HEK293 (cell line): ENCODE results near the gene PCSK6.

Experiments
- CTCF ChIA-PET: fragments of 350-600 bp; formaldehyde crosslinking; extraction: SDS; loops from one replicate; lab custom pipeline; 2021; ENCODE audit warnings: antibody characterized with exemption; lab: Yijun Ruan, JAX
- POLR2A ChIA-PET: fragments of 300-600 bp; formaldehyde crosslinking; extraction: SDS; loops from one replicate; lab custom pipeline; 2020; ENCODE audit warnings: antibody characterized with exemption, inconsistent platforms; lab: Yijun Ruan, JAX
- H3K27ac ChIP-seq: fragments of 200-500 bp; sonication (Bioruptor generic); 2 replicates; pipeline ENCODE4 v1.5.1; 2014; ENCODE audit warnings: low read depth, low read length, control low read depth, inconsistent platforms; ENCODE audit errors: extremely low read depth
- H3K36me3 ChIP-seq, 2 experiments: fragments of 200-500 bp in 1 of 2; sonication (Bioruptor generic) in 1 of 2; 1 replicate in 1 of 2; 2 replicates in 1 of 2; pipeline ENCODE4 v1.5.1; 2014 to 2017; ENCODE audit warnings: inconsistent platforms in 2 of 2, low read length in 2 of 2; ENCODE audit not compliant: control insufficient read depth in 2 of 2, insufficient read depth in 1 of 2
- H3K4me1 ChIP-seq: fragments of 200-500 bp; sonication (Bioruptor generic); 2 replicates; pipeline ENCODE4 v1.5.1; 2014; ENCODE audit warnings: mild to moderate bottlenecking, low read length, inconsistent platforms; ENCODE audit not compliant: control insufficient read depth, insufficient read depth
- H3K4me3 ChIP-seq: 2 replicates; pipeline ENCODE4 v1.5.1; 2011; ENCODE audit warnings: low read depth, mild to moderate bottlenecking, control low read depth, low read length, moderate library complexity
- H3K9me3 ChIP-seq: fragments of 200-500 bp; sonication (Bioruptor generic); 2 replicates; pipeline ENCODE4 v1.5.1; 2014; ENCODE audit warnings: low read depth, low read length, inconsistent platforms; ENCODE audit not compliant: control insufficient read depth, insufficient read depth
- BCL11B ChIP-seq: fragments of 450-650 bp; formaldehyde crosslinking; IDR thresholded peaks from 2 replicates; pipeline ENCODE4 v1.5.1; 2016; ENCODE audit warnings: low read depth, missing biosample characterization, missing genetic modification characterization
- KLF1 ChIP-seq: fragments of 450-650 bp; formaldehyde crosslinking; IDR thresholded peaks from 2 replicates; pipeline ENCODE4 v1.5.1; 2016; ENCODE audit warnings: missing biosample characterization, missing genetic modification characterization
- PRDM1 ChIP-seq: fragments of 450-650 bp; formaldehyde crosslinking; IDR thresholded peaks from 2 replicates; pipeline ENCODE4; 2016; ENCODE audit warnings: missing biosample characterization, missing genetic modification characterization
- TCF7L2 ChIP-seq: IDR thresholded peaks from 2 replicates; pipeline ENCODE4 v1.6.1; 2011; ENCODE audit warnings: low read depth, mild to moderate bottlenecking, inconsistent platforms, low read length, moderate library complexity, borderline replicate concordance
- ZFP69B ChIP-seq: fragments of 450-650 bp; formaldehyde crosslinking; IDR thresholded peaks from 2 replicates; pipeline ENCODE4 v1.5.1; 2016; ENCODE audit warnings: missing biosample characterization, missing genetic modification characterization
- ZNF112 ChIP-seq: fragments of 450-650 bp; formaldehyde crosslinking; IDR thresholded peaks from 2 replicates; pipeline ENCODE4 v1.5.0; 2017; ENCODE audit warnings: missing biosample characterization, missing genetic modification characterization
- ZNF214 ChIP-seq: fragments of 450-650 bp; formaldehyde crosslinking; IDR thresholded peaks from 2 replicates; pipeline ENCODE4 v1.5.1; 2017; ENCODE audit warnings: missing biosample characterization, mild to moderate bottlenecking, missing genetic modification characterization, borderline replicate concordance
- ZNF354C ChIP-seq: fragments of 450-650 bp; formaldehyde crosslinking; IDR thresholded peaks from 2 replicates; pipeline ENCODE4 v1.5.1; 2016; ENCODE audit warnings: missing biosample characterization, missing genetic modification characterization, low read depth, borderline replicate concordance
- ZNF362 ChIP-seq: fragments of 450-650 bp; formaldehyde crosslinking; IDR thresholded peaks from 2 replicates; pipeline ENCODE4 v1.5.1; 2016; ENCODE audit warnings: missing biosample characterization, missing genetic modification characterization
- ZNF394 ChIP-seq: fragments of 450-650 bp; formaldehyde crosslinking; IDR thresholded peaks from 2 replicates; pipeline ENCODE4 v1.5.1; 2016; ENCODE audit warnings: missing biosample characterization, missing genetic modification characterization, mild to moderate bottlenecking, moderate library complexity, borderline replicate concordance
- ZNF518A ChIP-seq: fragments of 450-650 bp; formaldehyde crosslinking; conservative IDR thresholded peaks from 2 replicates; pipeline ENCODE4 v1.5.1; 2016; ENCODE audit warnings: low read depth, missing biosample characterization, missing genetic modification characterization
- ZNF548 ChIP-seq: fragments of 450-650 bp; formaldehyde crosslinking; IDR thresholded peaks from 2 replicates; pipeline ENCODE4 v1.5.1; 2016; ENCODE audit warnings: missing biosample characterization, missing genetic modification characterization
- ZNF549 ChIP-seq: fragments of 450-650 bp; IDR thresholded peaks from 2 replicates; pipeline ENCODE4 v1.5.1; 2018; ENCODE audit warnings: missing biosample characterization, missing genetic modification characterization, mild to moderate bottlenecking, inconsistent platforms, moderate library complexity
- ZNF624 ChIP-seq: fragments of 450-650 bp; formaldehyde crosslinking; IDR thresholded peaks from 2 replicates; pipeline ENCODE4 v1.5.1; 2017; ENCODE audit warnings: missing biosample characterization, missing genetic modification characterization
- ZNF792 ChIP-seq: fragments of 450-650 bp; formaldehyde crosslinking; IDR thresholded peaks from 2 replicates; pipeline ENCODE4 v1.5.1; 2016; ENCODE audit warnings: missing biosample characterization, missing genetic modification characterization
- ZNF830 ChIP-seq: fragments of 450-650 bp; IDR thresholded peaks from 2 replicates; pipeline ENCODE4 v1.5.0; 2018; ENCODE audit warnings: missing biosample characterization, missing genetic modification characterization, low read depth, mild to moderate bottlenecking, moderate library complexity
- ZSCAN23 ChIP-seq: fragments of 450-650 bp; formaldehyde crosslinking; IDR thresholded peaks from 2 replicates; pipeline ENCODE4 v1.5.1; 2016; ENCODE audit warnings: missing biosample characterization, missing genetic modification characterization
- TF ChIP-seq, protein P1 (sequence below): fragments of 450-650 bp; formaldehyde crosslinking; IDR thresholded peaks from 2 replicates; pipeline ENCODE4 v1.5.1; 2017; ENCODE audit warnings: missing biosample characterization, missing genetic modification characterization
- TF ChIP-seq, protein P2 (sequence below): fragments of 450-650 bp; formaldehyde crosslinking; IDR thresholded peaks from 2 replicates; pipeline ENCODE4 v1.5.1; 2016; ENCODE audit warnings: missing biosample characterization, missing genetic modification characterization
- TF ChIP-seq, protein P3 (sequence below): fragments of 450-650 bp; formaldehyde crosslinking; IDR thresholded peaks from 2 replicates; pipeline ENCODE4 v1.5.1; 2016; ENCODE audit warnings: missing biosample characterization, missing genetic modification characterization

PCSK6 gene

GRCh38 chr15:101348015-101348414 is 141.5 kb downstream of the PCSK6 start:
- H3K4me3 ChIP-seq: no peak overlapping the region
- H3K27ac ChIP-seq: no peak overlapping the region
- peaks cover 0 to 6% of the 10 kb centered on the region in 2 experiments; a peak in 1 of 3 replicates for H3K36me3 ChIP-seq
- POLR2A ChIA-PET: no interaction called here
- CTCF ChIA-PET: no interaction called here
- H3K4me1 ChIP-seq: peaks cover 5% of the 10 kb centered on the region; the same call in 1 of the 2 replicates
- no peaks in the 10 kb centered on the region for H3K9me3 ChIP-seq
- TF ChIP-seq ZNF830 (tag by site-specific recombination) (no peak), BCL11B (no peak), PRDM1 (no peak), ZFP69B (no peak), ZNF792 (tag by site-specific recombination) (no peak), ZNF549 (tag by site-specific recombination) (no peak), ZSCAN23 (tag by site-specific recombination) (no peak)
- TF ChIP-seq, protein P1, sequence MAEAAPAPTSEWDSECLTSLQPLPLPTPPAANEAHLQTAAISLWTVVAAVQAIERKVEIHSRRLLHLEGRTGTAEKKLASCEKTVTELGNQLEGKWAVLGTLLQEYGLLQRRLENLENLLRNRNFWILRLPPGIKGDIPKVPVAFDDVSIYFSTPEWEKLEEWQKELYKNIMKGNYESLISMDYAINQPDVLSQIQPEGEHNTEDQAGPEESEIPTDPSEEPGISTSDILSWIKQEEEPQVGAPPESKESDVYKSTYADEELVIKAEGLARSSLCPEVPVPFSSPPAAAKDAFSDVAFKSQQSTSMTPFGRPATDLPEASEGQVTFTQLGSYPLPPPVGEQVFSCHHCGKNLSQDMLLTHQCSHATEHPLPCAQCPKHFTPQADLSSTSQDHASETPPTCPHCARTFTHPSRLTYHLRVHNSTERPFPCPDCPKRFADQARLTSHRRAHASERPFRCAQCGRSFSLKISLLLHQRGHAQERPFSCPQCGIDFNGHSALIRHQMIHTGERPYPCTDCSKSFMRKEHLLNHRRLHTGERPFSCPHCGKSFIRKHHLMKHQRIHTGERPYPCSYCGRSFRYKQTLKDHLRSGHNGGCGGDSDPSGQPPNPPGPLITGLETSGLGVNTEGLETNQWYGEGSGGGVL (tag by site-specific recombination): no peak
- TF ChIP-seq, protein P2, sequence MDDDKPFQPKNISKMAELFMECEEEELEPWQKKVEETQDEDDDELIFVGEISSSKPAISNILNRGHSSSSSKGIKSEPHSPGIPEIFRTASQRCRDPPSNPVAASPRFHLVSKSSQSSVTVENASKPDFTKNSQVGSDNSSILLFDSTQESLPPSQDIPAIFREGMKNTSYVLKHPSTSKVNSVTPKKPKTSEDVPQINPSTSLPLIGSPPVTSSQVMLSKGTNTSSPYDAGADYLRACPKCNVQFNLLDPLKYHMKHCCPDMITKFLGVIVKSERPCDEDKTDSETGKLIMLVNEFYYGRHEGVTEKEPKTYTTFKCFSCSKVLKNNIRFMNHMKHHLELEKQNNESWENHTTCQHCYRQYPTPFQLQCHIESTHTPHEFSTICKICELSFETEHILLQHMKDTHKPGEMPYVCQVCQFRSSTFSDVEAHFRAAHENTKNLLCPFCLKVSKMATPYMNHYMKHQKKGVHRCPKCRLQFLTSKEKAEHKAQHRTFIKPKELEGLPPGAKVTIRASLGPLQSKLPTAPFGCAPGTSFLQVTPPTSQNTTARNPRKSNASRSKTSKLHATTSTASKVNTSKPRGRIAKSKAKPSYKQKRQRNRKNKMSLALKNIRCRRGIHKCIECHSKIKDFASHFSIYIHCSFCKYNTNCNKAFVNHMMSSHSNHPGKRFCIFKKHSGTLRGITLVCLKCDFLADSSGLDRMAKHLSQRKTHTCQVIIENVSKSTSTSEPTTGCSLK (tag by site-specific recombination): no peak

GRCh38 chr15:101347454-101347853 is 142.1 kb downstream of the PCSK6 start:
- ChIA-PET CTCF (no interaction called here), POLR2A (no interaction called here)
- no peak overlapping the region for H3K27ac ChIP-seq
- H3K4me1 ChIP-seq: peaks cover 5% of the 10 kb centered on the region; the same call in 1 of the 2 replicates
- no peaks in the 10 kb centered on the region for H3K9me3 ChIP-seq
- H3K36me3 ChIP-seq: peaks cover 0 to 6% of the 10 kb centered on the region in 2 experiments; a peak in 1 of 3 replicates
- H3K4me3 ChIP-seq: no peak overlapping the region
- TF ChIP-seq ZFP69B (no peak), TCF7L2 (no peak), ZNF518A (tag by site-specific recombination) (no peak), ZNF214 (tag by site-specific recombination) (no peak), ZNF354C (tag by site-specific recombination) (no peak), ZNF548 (tag by site-specific recombination) (no peak), KLF1 (tag by site-specific recombination) (no peak), ZNF362 (tag by site-specific recombination) (no peak), ZNF624 (tag by site-specific recombination) (no peak), ZNF112 (tag by site-specific recombination) (no peak), ZNF394 (tag by site-specific recombination) (no peak)
- TF ChIP-seq, protein P1 (tag by site-specific recombination): no peak
- TF ChIP-seq, protein P3, sequence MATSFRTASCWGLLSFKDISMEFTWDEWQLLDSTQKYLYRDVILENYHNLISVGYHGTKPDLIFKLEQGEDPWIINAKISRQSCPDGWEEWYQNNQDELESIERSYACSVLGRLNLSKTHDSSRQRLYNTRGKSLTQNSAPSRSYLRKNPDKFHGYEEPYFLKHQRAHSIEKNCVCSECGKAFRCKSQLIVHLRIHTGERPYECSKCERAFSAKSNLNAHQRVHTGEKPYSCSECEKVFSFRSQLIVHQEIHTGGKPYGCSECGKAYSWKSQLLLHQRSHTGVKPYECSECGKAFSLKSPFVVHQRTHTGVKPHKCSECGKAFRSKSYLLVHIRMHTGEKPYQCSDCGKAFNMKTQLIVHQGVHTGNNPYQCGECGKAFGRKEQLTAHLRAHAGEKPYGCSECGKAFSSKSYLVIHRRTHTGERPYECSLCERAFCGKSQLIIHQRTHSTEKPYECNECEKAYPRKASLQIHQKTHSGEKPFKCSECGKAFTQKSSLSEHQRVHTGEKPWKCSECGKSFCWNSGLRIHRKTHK (tag by site-specific recombination): no peak
